Mucosa of descending colon (tissue), 3 donors: ENCODE results near the gene SLC7A5. TPM values are rescaled to one million over a fixed set of nuclear protein-coding genes. Genes with fewer than 3 reads are reported as not detected.
"Not testable (repeated sequence)": the region's sequence is repeated elsewhere in the genome, so short reads cannot be mapped to it uniquely, and the experiment has no call there.

Source experiments
- ATAC-seq: fragments of 200-7000 bp; cut with Tn5 transposase; one replicate; pipeline ENCODE4 v1.9.1; 2020; ENCODE audit warnings: mild to moderate bottlenecking, moderate library complexity
- DNase-seq, 3 donors: peaks; one replicate each; pipeline ENCODE4 v3.0.0-alpha.2; 2020
- H3K36me3 ChIP-seq: fragments of 200-600 bp; one replicate; pipeline ENCODE4 v1.8.0; 2021; ENCODE audit warnings: low read depth, mild to moderate bottlenecking
- H3K4me1 ChIP-seq: fragments of 200-600 bp; one replicate; pipeline ENCODE4 v1.8.0; 2021; ENCODE audit warnings: low read depth, mild to moderate bottlenecking
- H3K4me3 ChIP-seq: fragments of 200-600 bp; one replicate; pipeline ENCODE4 v1.8.0; 2021; ENCODE audit warnings: mild to moderate bottlenecking
- H3K9me3 ChIP-seq: fragments of 200-600 bp; one replicate; pipeline ENCODE4 v1.8.0; 2021; ENCODE audit warnings: mild to moderate bottlenecking
- intact Hi-C, 2 donors: fragments of 100-400 bp; cut with DNase I in 1 of 2; cut with micrococcal nuclease in 1 of 2; formaldehyde crosslinking; loops; one replicate each; pipeline versions ENCODE4 v1.11.0 to v1.11.1; 2022; cut with DNase I, micrococcal nuclease
- total RNA-seq, 3 donors: library from RNA; stranded (reverse); fragmentation: NEBNext Ultra II Directional in 2 of 3; extraction: Animal tissue kit (Norgen Biotek cat#: 25700) in 2 of 3; gene quantifications; one replicate each; pipeline versions ENCODE4 v1.2.1 to v1.2.4, GENCODE V29; 2021 to 2023
- TF ChIP-seq, protein P1 (sequence below): fragments of 200-600 bp; IDR thresholded peaks from one replicate; pipeline ENCODE4 v1.8.0; 2022; ENCODE audit warnings: antibody characterized with exemption, mild to moderate bottlenecking
- donor health status: DM: no; HTN: no; CAD: no; lungs with moderate emphysema.
- donor health status: DM: no; HTN: no; CAD: no.
- donor health status: DM: no; HTN: yes; CAD: no.

SLC7A5 gene
- total RNA-seq, 3 donors from 2014 or later: 1.9 to 13.7 (median 8.1) TPM

GRCh38 chr16:87860553-87861299 lies 8.6 kb downstream of the SLC7A5 start:
- Histone ChIP-seq H3K9me3 (no peaks in the 10 kb centered on the region), H3K4me1 (peaks cover 6% of the 10 kb centered on the region), H3K36me3 (no peaks in the 10 kb centered on the region), H3K4me3 (no peak overlapping the region)
- DNase-seq (peak in 1 of 3 donors; percentile 47), ATAC-seq (no peak)
- TF ChIP-seq, protein P1, sequence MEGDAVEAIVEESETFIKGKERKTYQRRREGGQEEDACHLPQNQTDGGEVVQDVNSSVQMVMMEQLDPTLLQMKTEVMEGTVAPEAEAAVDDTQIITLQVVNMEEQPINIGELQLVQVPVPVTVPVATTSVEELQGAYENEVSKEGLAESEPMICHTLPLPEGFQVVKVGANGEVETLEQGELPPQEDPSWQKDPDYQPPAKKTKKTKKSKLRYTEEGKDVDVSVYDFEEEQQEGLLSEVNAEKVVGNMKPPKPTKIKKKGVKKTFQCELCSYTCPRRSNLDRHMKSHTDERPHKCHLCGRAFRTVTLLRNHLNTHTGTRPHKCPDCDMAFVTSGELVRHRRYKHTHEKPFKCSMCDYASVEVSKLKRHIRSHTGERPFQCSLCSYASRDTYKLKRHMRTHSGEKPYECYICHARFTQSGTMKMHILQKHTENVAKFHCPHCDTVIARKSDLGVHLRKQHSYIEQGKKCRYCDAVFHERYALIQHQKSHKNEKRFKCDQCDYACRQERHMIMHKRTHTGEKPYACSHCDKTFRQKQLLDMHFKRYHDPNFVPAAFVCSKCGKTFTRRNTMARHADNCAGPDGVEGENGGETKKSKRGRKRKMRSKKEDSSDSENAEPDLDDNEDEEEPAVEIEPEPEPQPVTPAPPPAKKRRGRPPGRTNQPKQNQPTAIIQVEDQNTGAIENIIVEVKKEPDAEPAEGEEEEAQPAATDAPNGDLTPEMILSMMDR: no peak
- intact Hi-C loops: no loop called here

DNA sequence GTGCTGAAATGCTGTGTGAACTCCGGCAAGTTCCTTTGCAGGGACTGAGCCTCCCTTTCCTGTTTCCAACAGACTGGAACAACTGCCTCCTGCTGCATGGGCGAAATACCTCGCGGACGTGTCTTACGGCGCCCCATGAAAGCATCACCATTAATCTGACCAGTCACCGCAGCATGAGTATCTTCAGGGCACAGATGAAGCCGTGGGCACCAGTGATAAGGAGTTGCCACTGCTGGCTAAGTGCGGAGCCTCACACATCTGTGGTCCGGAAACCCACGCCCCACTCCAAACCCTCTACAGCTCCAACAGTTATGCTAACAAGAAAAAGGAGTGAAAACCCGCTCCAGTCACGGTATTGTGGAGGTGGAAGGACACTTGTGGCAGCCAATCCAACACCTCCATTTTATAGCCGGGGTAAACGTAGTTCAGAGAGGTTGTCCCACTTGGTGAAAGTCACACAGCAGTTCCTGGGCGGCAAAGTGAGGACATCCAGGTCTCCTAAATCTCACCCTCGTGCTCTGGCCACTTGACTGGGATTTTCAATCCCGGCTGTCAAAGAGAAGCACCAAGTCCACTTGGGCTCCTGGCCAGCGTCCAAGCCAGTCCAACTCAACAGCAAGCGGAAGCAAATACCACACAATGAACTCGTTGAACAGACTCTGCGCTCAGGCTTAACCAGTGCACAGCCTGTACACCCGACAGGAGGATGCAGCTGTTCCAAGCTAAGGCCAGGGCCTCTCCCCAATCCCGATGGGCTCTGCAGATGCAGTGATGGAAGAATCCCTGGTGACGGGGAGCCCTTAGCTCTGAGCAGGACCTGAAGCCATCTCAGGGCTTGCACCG lies 10.9 kb downstream of the SLC7A5 start:
- intact Hi-C loops, ATAC-seq: not testable (repeated sequence)
- peaks cover 12% of the 10 kb centered on the region for H3K4me1 ChIP-seq

GRCh38 chr16:87856791-87857228 lies 12.5 kb downstream of the SLC7A5 start:
- ATAC-seq: no peak
- no peaks in the 10 kb centered on the region for H3K9me3 ChIP-seq
- no peaks in the 10 kb centered on the region for H3K36me3 ChIP-seq
- TF ChIP-seq, protein P1: no peak
- no peak for DNase-seq
- no peak overlapping the region for H3K4me3 ChIP-seq
- H3K4me1 ChIP-seq: peaks cover 17% of the 10 kb centered on the region
- intact Hi-C loops: no loop called here

More for the DNA sequence above, 10.9 kb downstream of the SLC7A5 start:
- not testable (repeated sequence) for H3K36me3 ChIP-seq, H3K9me3 ChIP-seq, H3K4me3 ChIP-seq
- peak in 1 of 3 donors; percentile 36 for DNase-seq

GRCh38 chr16:87855852-87856715 lies 13.2 kb downstream of the SLC7A5 start:
- DNase-seq (peak; percentile 70 to 90 (median 77)), ATAC-seq (peak; percentile 82)
- Histone ChIP-seq H3K9me3 (no peaks in the 10 kb centered on the region), H3K4me1 (peaks cover 17% of the 10 kb centered on the region), H3K4me3 (no peak overlapping the region), H3K36me3 (no peaks in the 10 kb centered on the region)
- TF ChIP-seq, protein P1: no peak
- intact Hi-C loops: no loop called here

DNA sequence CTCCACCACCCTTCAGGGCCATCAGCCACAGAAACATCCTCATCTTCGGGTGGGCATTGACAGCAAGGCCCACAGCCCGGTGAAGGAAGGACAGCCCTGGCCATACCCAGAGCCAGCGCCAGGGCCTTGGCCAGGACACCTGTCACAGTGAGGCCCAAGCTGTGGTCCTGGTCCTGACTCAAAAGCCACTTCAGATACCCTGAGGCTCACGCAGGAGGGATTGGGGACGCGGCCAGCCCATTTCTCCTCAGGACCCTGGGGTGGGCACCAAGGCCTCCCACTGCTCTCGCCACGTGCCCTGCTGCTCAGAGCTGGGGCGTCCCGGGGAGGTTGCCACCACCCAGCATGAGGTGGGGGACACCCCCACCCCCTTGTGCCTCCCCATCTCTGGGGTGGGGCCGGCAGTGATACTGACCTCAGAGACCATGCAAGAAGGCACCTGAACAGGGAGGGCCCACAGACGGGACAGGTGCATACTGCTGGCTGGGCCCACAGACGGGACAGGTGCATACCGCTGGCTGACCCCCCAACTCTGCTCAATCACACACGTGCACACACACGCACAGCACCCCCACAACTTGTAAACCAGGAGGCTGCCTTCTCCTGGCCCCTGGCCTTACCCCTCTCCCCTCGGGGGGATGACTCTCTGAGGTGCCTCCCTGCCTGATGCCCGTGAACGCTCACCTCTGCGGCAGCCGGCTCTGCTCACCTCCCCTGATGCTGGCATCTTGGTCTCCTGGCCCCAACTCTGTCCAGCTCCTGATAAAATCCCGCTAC lies 14.2 kb downstream of the SLC7A5 start:
- no peaks in the 10 kb centered on the region for H3K36me3 ChIP-seq
- no peak overlapping the region for H3K4me3 ChIP-seq
- intact Hi-C loops: no loop called here
- TF ChIP-seq, protein P1: no peak
- DNase-seq (no peak), ATAC-seq (no peak)
- H3K4me1 ChIP-seq: peaks cover 17% of the 10 kb centered on the region
- no peaks in the 10 kb centered on the region for H3K9me3 ChIP-seq
